Activated CD4-positive, alpha-beta T cell treated with anti-CD3 and anti-CD28 coated beads, Interleukin-2, amount 10 ng/mL, durations not matched to agents 24 days and 14 days (primary cell): Measurements from ENCODE around the gene ANKRD28. TPM values are rescaled to one million over a fixed set of nuclear protein-coding genes. Genes with fewer than 3 reads are reported as not detected.
"Not testable (repeated sequence)": the region's sequence is repeated elsewhere in the genome, so short reads cannot be mapped to it uniquely, and the experiment has no call there.

Source experiments
- DNase-seq: peaks from one replicate; pipeline ENCODE4 v3.0.0; 2022
- H3K27ac Mint-ChIP-seq: one replicate; pipeline ENCODE4 v1.8.0; 2022; ENCODE audit warnings: mild to moderate bottlenecking, mixed read lengths
- H3K27me3 Mint-ChIP-seq: one replicate; pipeline ENCODE4 v1.8.0; 2022; ENCODE audit warnings: mixed read lengths
- H3K36me3 Mint-ChIP-seq: one replicate; pipeline ENCODE4 v1.8.0; 2022; ENCODE audit warnings: low read depth, mild to moderate bottlenecking, mixed read lengths
- H3K4me1 Mint-ChIP-seq: one replicate; pipeline ENCODE4 v1.8.0; 2021; ENCODE audit warnings: mixed read lengths
- H3K4me3 Mint-ChIP-seq: one replicate; pipeline ENCODE4 v1.8.0; 2022; ENCODE audit warnings: mild to moderate bottlenecking, moderate library complexity, mixed read lengths
- H3K9me3 Mint-ChIP-seq: one replicate; pipeline ENCODE4 v1.8.0; 2021; ENCODE audit warnings: mixed read lengths
- intact Hi-C: fragments of 100-400 bp; cut with micrococcal nuclease; formaldehyde crosslinking; loops from one replicate; pipeline ENCODE4 v1.15.1; 2023
- total RNA-seq: library from RNA; stranded (reverse); gene quantifications from 2 replicates; pipeline ENCODE4 v1.2.3, GENCODE V29; 2022

The ANKRD28 gene
- total RNA-seq, 1 donor from 2014 or later: 38.7 TPM

DNA sequence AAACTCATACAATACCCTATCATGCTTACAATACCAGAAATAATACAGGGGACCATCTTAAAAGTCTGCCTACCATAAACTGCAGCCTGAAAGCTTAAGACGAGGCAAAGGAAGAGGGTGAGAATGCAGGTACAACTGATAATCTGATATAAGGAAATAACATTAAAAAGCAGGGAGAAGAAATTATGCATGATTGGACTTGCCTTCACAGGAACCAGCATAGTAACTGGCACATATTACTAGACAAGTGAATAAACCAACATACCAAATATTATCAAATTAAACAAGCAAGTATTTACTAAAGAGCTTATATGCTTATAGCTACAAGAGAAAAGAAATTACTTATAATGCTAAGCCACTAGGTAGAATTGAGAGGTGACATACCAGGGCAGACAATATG lies 18.7 kb downstream of the ANKRD28 start:
- Mint-ChIP-seq H3K4me1 (peaks cover 26% of the 10 kb centered on the region), H3K9me3 (peaks cover 3% of the 10 kb centered on the region), H3K36me3 (peaks cover 41% of the 10 kb centered on the region), H3K27me3 (no peaks in the 10 kb centered on the region), H3K27ac (no peak overlapping the region), H3K4me3 (no peak overlapping the region)
- intact Hi-C loops: no loop called here
- DNase-seq: no peak

DNA sequence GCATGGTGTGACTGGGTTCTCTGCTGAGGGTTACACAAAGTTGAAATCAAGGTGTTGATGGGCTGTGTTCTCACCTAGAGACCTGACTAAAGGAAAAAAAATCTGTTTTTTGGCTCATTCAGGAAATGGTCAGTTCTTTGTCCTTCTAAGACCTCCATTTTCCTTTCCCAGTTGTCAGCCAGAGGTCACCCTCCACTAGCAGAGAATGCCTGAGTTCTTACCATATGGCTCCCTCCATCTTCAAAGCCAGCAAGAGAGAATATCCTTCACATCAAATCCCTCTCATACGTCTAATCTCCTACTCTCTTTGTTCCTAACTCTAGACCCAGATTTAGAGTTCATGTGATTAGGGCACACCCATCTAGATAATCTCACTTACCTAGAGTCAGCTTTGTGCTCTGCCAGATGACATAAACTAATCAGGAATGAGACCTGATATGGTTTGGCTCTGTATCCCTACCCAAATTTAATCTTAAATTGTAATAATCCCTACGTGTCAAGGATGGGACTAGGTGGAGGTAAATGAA lies 19.4 kb downstream of the ANKRD28 start:
- H3K4me1 Mint-ChIP-seq: peaks cover 26% of the 10 kb centered on the region
- peaks cover 3% of the 10 kb centered on the region for H3K9me3 Mint-ChIP-seq
- peaks cover 38% of the 10 kb centered on the region for H3K36me3 Mint-ChIP-seq
- H3K27ac Mint-ChIP-seq: no peak overlapping the region
- H3K4me3 Mint-ChIP-seq: no peak overlapping the region
- DNase-seq: no peak
- intact Hi-C loops: no loop called here
- no peaks in the 10 kb centered on the region for H3K27me3 Mint-ChIP-seq

DNA sequence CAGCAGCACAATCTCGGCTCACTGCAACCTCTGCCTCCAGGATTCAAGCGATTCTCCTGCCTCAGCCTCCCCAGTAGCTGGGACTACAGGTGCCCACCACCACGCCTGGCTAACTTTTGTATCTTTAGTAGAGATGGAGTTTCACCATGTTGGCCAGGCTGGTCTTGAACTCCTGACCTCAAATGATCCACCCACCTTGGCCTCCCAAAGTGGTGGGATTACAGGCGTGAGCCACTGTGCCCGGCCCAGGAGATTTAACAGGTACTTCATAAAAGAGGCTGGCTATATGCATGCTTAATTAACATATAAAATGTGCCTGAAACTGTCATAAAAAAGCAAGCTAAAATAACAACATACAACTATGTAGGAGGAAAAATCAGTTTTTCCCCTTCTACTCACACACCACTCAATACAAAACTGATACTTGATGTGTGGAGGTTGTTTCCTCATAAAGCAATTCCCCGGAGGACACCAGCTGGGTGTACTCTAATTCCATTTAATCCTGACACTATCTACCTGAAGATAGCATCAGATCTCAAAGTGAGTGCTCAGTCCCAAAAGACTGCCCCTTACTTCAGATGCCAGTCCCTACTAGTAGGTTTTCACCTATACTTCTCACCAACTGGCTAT lies 22.7 kb downstream of the ANKRD28 start:
- DNase-seq, H3K27me3 Mint-ChIP-seq, H3K4me3 Mint-ChIP-seq, H3K9me3 Mint-ChIP-seq: not testable (repeated sequence)
- Mint-ChIP-seq H3K27ac (peak overlapping the region; percentile 75), H3K4me1 (peaks cover 40% of the 10 kb centered on the region), H3K36me3 (peaks cover 49% of the 10 kb centered on the region)
- intact Hi-C loops: loop anchor here (1.0 kb wide), 1 partner anchor 22 kb away; the partner anchor contains the start of gene ANKRD28

DNA sequence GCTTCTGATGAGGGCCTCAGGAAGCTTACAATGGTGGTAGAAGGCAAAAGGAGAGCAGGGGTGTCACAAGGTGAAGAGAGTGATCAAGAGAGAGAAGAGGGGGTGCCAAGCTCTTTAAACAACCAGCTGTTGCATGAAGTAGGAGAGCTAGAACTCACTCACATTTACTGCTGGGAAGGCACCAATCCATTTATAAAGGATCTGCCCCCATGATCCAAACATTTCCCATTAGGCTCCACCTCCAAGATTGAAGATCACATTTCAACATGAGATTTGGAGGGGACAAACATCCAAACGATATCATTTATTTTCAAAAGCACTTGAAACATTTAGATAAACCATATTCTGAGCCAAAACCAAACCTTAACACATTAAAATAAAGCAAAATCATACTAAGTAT lies 26.3 kb downstream of the ANKRD28 start:
- H3K9me3 Mint-ChIP-seq: peaks cover 6% of the 10 kb centered on the region
- no peaks in the 10 kb centered on the region for H3K27me3 Mint-ChIP-seq
- no peak for DNase-seq
- intact Hi-C loops: no loop called here
- no peak overlapping the region for H3K27ac Mint-ChIP-seq
- no peak overlapping the region for H3K4me3 Mint-ChIP-seq
- H3K4me1 Mint-ChIP-seq: peaks cover 41% of the 10 kb centered on the region
- H3K36me3 Mint-ChIP-seq: peaks cover 40% of the 10 kb centered on the region

DNA sequence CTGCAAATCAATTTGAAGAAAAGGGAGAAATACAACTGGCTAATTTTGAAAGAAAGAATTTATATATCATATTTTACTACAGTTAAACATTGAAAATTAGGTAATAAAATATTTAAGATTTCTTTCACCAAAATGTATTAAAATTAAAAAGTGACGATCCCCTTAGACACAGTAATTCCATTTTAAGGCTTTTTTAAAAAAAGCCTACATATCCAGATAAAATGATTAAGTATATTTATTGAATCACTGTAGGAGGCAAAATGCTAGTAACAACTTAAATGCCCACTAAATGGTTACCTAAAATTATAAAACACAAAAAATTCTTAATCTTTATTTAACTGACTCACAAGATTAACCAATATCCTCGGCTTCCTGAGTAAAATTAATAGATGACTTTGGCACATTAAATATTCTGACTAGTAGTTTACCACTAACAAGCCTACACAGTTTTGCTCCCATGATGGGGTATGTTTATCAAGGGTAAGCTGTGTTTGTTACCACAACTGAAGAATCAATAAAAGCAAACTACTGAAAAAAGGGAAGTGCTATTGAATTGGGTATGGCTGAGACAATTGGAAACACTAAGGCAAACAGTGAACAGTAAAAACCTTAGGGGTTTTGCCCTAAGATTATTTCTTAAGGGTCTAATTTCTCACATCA lies 28.4 kb downstream of the ANKRD28 start:
- no peak for DNase-seq
- no peaks in the 10 kb centered on the region for H3K27me3 Mint-ChIP-seq
- peaks cover 29% of the 10 kb centered on the region for H3K4me1 Mint-ChIP-seq
- peaks cover 47% of the 10 kb centered on the region for H3K36me3 Mint-ChIP-seq
- H3K9me3 Mint-ChIP-seq: peaks cover 6% of the 10 kb centered on the region
- intact Hi-C loops: loop anchor here (1.0 kb wide), 3 partner anchors 23 to 139 kb away; no protein-coding TSS in a partner anchor
- peak overlapping the region; percentile 66 for H3K27ac Mint-ChIP-seq
- H3K4me3 Mint-ChIP-seq: no peak overlapping the region

DNA sequence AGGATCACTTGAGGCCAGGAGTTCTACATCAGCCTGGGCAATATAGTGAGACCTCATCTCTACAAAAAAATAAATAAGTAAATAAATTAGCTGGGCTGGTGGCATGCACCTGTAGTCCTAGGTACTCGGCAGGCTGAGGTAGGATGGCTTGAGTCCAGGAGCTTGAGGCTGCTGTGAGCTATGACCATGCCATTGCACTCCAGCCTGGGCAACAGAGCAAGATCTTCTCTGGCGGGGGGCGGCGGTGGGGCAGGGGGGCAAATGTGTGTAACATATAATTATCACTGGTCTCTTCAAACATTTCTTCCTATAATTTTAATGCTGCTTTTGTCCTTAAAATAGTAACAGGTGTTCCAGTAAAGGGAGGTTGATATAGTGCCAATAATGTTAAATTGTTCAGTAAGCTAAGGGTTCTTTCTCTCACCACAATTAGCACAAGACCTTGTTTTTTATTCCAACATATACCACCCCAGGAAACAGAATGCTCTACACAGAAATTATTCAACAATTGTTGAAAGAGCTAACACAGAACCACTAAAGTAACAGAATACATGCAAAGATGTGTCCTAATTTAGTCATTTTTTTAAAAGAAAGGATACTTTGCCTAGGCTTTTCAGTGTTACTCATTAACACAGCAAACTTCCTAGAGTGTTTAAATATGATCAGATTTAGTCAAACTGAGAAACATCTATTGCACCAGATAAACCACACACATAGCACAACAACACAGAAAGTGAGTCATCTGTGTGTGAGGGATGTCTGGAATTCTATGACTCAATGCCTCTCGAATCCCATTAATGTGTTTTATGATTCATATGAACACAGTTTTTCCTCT lies 29.1 kb downstream of the ANKRD28 start:
- peak overlapping the region; percentile 66 for H3K27ac Mint-ChIP-seq
- H3K27me3 Mint-ChIP-seq: no peaks in the 10 kb centered on the region
- intact Hi-C loops: loop anchor here (1.0 kb wide), 3 partner anchors 22 to 138 kb away; no protein-coding TSS in a partner anchor
- H3K36me3 Mint-ChIP-seq: peaks cover 47% of the 10 kb centered on the region
- peaks cover 27% of the 10 kb centered on the region for H3K4me1 Mint-ChIP-seq
- H3K4me3 Mint-ChIP-seq: peak overlapping the region; percentile 24
- peaks cover 6% of the 10 kb centered on the region for H3K9me3 Mint-ChIP-seq
- no peak for DNase-seq

DNA sequence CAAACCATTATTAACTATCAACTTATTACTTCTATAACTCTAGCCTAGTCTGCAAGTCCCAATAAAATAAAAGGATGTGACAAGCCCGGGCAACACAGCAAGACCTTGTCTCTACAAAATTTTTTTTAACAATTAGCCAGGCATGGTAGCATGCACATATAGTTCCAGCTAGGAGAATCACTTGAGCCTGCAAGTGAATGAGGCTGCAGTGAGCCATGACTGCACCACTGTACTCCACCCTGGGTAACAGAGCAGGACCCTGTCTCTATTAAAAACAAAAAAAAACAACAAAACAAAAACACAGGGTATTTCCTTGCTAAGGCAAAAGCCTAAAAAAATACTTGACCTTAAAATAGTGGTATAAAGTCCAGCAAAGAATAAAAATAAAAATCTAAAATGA lies 31.4 kb downstream of the ANKRD28 start:
- peaks cover 6% of the 10 kb centered on the region for H3K9me3 Mint-ChIP-seq
- no peak for DNase-seq
- H3K4me1 Mint-ChIP-seq: peaks cover 17% of the 10 kb centered on the region
- intact Hi-C loops: no loop called here
- H3K36me3 Mint-ChIP-seq: peaks cover 45% of the 10 kb centered on the region
- no peak overlapping the region for H3K27ac Mint-ChIP-seq
- H3K4me3 Mint-ChIP-seq: no peak overlapping the region
- H3K27me3 Mint-ChIP-seq: no peaks in the 10 kb centered on the region

DNA sequence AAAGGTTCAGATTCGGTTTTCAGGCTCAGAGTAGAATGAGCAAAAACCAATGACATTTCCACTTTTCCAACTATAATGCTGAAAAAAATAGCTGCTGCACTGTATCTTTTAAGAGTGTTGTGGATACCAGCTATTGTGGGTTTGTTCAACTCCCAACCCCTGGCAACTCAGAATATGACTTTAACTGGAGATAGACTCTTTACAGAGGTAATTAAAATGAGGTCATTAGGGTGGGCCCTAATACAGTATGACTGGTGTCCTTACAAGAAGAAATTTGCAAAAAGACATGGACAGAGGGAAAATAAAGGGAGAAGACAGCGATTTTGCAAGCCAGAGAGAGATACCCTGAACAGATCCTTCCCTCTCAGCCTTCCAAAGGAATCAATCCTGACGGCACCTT lies 39.5 kb downstream of the ANKRD28 start:
- Mint-ChIP-seq H3K4me1 (peaks cover 13% of the 10 kb centered on the region), H3K27me3 (no peaks in the 10 kb centered on the region), H3K9me3 (no peaks in the 10 kb centered on the region), H3K36me3 (peaks cover 46% of the 10 kb centered on the region), H3K4me3 (no peak overlapping the region), H3K27ac (no peak overlapping the region)
- intact Hi-C loops: no loop called here
- no peak for DNase-seq

DNA sequence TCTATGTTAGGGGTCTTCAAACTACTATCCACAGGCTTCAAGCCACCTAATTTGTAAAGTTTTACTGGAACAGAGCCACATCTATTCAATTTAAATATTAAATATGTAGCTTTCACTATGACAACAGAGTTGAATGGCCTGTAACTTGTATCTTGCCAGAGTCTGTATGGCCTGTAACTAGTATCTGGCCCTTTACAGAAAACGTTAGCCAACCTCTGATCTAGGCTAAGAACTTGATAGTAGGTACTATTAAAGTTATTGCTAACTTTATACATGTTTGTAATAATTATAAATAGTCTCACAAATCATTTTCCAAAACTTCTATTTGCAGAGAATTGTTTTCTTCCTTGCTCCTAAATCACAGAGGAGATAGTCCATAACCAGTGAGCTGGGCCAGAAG lies 40.0 kb downstream of the ANKRD28 start:
- Mint-ChIP-seq H3K27me3 (no peaks in the 10 kb centered on the region), H3K4me1 (peaks cover 16% of the 10 kb centered on the region)
- intact Hi-C loops: no loop called here

DNA sequence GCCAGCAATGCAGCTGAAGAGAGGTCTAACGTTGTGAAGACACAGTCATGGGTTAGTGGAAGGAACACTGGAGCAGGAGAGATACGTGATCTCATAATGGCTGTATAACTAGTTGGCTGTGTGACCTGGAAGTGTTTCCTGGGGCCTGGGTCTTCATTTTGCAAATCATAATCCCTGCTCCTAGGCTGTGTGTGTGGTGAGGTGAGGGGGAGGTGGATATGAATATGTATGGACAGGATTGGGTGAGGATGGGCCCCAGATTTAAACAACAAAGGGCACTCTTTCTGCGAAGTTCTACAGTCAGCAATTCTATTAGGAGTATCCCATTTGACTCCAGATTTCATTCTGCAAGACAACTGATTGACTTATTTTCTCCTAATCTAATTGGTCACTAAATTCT lies 41.3 kb downstream of the ANKRD28 start:
- peaks cover 17% of the 10 kb centered on the region for H3K4me1 Mint-ChIP-seq
- no peaks in the 10 kb centered on the region for H3K9me3 Mint-ChIP-seq
- DNase-seq: no peak
- intact Hi-C loops: no loop called here
- no peak overlapping the region for H3K4me3 Mint-ChIP-seq
- peaks cover 43% of the 10 kb centered on the region for H3K36me3 Mint-ChIP-seq
- no peaks in the 10 kb centered on the region for H3K27me3 Mint-ChIP-seq
- no peak overlapping the region for H3K27ac Mint-ChIP-seq

More for the DNA sequence above, 40.0 kb downstream of the ANKRD28 start:
- Mint-ChIP-seq H3K36me3 (peaks cover 47% of the 10 kb centered on the region), H3K27ac (no peak overlapping the region), H3K9me3 (no peaks in the 10 kb centered on the region), H3K4me3 (no peak overlapping the region)
- no peak for DNase-seq

DNA sequence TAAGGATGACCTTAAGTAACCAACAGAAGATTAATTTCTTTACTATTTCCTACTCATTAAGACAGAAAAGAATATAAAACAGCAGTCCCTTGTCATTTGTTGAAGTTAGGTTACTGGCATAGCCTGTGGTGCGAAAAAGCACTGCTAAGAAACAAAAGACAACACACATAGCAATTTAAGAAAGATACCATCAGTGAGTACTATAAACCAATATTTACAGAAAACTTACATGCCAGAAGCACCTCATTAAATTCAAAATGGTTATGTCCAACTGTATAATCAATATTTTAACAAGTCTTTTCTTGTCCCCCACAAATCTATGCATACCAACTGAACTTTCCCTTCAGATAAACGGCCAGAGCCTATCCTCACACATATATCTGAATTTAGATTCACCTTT lies 42.0 kb downstream of the ANKRD28 start:
- Mint-ChIP-seq H3K4me3 (no peak overlapping the region), H3K27me3 (no peaks in the 10 kb centered on the region), H3K4me1 (peaks cover 17% of the 10 kb centered on the region), H3K27ac (no peak overlapping the region), H3K36me3 (peaks cover 42% of the 10 kb centered on the region), H3K9me3 (no peaks in the 10 kb centered on the region)
- no peak for DNase-seq
- intact Hi-C loops: no loop called here

DNA sequence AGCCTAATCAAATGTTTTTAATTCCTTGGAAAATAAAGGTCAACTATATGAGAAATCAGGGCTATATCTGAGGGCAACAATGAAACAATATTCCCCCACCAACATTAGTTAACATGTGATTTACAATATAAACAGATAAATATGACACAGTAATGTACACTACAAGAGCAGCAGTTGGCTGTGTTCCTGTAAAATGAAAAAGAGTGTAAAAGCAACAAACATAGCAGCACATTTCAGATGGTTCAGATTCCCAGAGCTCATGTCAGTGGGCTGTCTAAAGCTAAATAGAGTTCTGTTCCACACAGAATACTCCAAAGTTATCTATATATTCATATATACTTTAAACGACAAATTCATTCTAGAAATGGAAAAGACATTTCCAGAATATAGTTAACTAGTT lies 42.6 kb downstream of the ANKRD28 start:
- Mint-ChIP-seq H3K27me3 (no peaks in the 10 kb centered on the region), H3K4me1 (peaks cover 13% of the 10 kb centered on the region), H3K36me3 (peaks cover 42% of the 10 kb centered on the region), H3K9me3 (no peaks in the 10 kb centered on the region), H3K4me3 (no peak overlapping the region), H3K27ac (no peak overlapping the region)
- intact Hi-C loops: no loop called here
- no peak for DNase-seq

DNA sequence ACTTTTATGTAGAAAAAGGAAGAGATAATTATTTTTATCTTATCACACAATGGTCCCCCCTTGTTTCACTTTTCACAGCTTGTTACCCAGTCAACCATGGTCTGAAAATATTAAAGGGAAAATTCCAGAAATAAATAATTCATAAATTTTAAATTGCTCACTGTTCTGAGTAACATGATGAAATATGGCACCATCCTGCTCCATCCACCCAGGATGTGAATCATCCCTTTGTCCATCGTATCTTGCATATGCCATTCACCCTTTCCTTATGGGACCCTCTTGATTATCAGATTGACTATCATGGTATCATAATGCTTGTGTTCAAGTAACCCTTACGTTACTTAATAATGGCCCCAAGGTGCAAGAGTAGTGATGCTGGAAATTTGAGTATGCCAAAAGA lies 43.7 kb downstream of the ANKRD28 start:
- Mint-ChIP-seq H3K27ac (no peak overlapping the region), H3K36me3 (peaks cover 44% of the 10 kb centered on the region), H3K27me3 (no peaks in the 10 kb centered on the region), H3K4me3 (no peak overlapping the region), H3K9me3 (no peaks in the 10 kb centered on the region), H3K4me1 (peaks cover 6% of the 10 kb centered on the region)
- intact Hi-C loops: no loop called here
- no peak for DNase-seq
